Stimulated activated CD4-positive, alpha-beta T cell treated with anti-CD3 and anti-CD28 coated beads, Interleukin-12 subunit alpha, Interleukin-12 subunit beta, amount 100 ng/mL, for 4 hours (primary cell): ENCODE results near the gene LRRN1.
A peak's percentile ranks its signal among the peaks of the same experiment; 100 is the strongest.

ENCODE experiments used
- DNase-seq: peaks from one replicate; pipeline ENCODE4 v3.0.0-alpha.2; 2020

Gene LRRN1

GRCh38 chr3:3799173-3800079, at the start of gene LRRN1:
LRRN1 (plus strand) TSS chr3:3799431; CDS start chr3:3844642, 45,211 bp downstream.
- peak; percentile 31 for DNase-seq

- no peak for DNase-seq
Observed at GRCh38 chr3:3753416-3753815, 45.8 kb upstream of the LRRN1 start.

- no peak for DNase-seq
Observed at GRCh38 chr3:3765661-3766060, 33.6 kb upstream of the LRRN1 start.

GRCh38 chr3:3766140-3766539, 33.1 kb upstream of the LRRN1 start:
- DNase-seq: no peak

- no peak for DNase-seq
Observed at GRCh38 chr3:3771094-3771493, 28.1 kb upstream of the LRRN1 start.

- no peak for DNase-seq
Observed at GRCh38 chr3:3771567-3771966, 27.7 kb upstream of the LRRN1 start.

GRCh38 chr3:3772338-3772737, 26.9 kb upstream of the LRRN1 start:
- DNase-seq: no peak

- DNase-seq: no peak
Observed at GRCh38 chr3:3772920-3773319, 26.3 kb upstream of the LRRN1 start.

- no peak for DNase-seq
Observed at GRCh38 chr3:3776607-3777006, 22.6 kb upstream of the LRRN1 start.

GRCh38 chr3:3778216-3778615, 21.0 kb upstream of the LRRN1 start:
- no peak for DNase-seq

GRCh38 chr3:3778641-3779270, 20.5 kb upstream of the LRRN1 start:
- no peak for DNase-seq

- no peak for DNase-seq
Observed at GRCh38 chr3:3782457-3782856, 16.8 kb upstream of the LRRN1 start.

GRCh38 chr3:3783210-3783609, 16.0 kb upstream of the LRRN1 start:
- no peak for DNase-seq

GRCh38 chr3:3783696-3784095, 15.5 kb upstream of the LRRN1 start:
- DNase-seq: no peak

- DNase-seq: no peak
Observed at GRCh38 chr3:3792391-3792790, 6.8 kb upstream of the LRRN1 start.

GRCh38 chr3:3798631-3799113, 559 bp upstream of the LRRN1 start:
- DNase-seq: no peak

- DNase-seq: no peak
Observed at GRCh38 chr3:3800080-3800455, 837 bp downstream of the LRRN1 start.

- no peak for DNase-seq
Observed at GRCh38 chr3:3800685-3801493, 1.7 kb downstream of the LRRN1 start.

- no peak for DNase-seq
Observed at GRCh38 chr3:3801494-3801841, 2.2 kb downstream of the LRRN1 start.

GRCh38 chr3:3802046-3802445, 2.8 kb downstream of the LRRN1 start:
- DNase-seq: no peak

- DNase-seq: no peak
Observed at GRCh38 chr3:3804560-3804959, 5.3 kb downstream of the LRRN1 start.

GRCh38 chr3:3806092-3806491, 6.9 kb downstream of the LRRN1 start:
- no peak for DNase-seq

- DNase-seq: no peak
Observed at GRCh38 chr3:3806856-3807255, 7.6 kb downstream of the LRRN1 start.

GRCh38 chr3:3813013-3813412, 13.8 kb downstream of the LRRN1 start:
- no peak for DNase-seq
